Measurements from ENCODE around the gene ADAMTS12. TPM values are rescaled to one million over a fixed set of nuclear protein-coding genes. Genes with fewer than 3 reads are reported as not detected.
"Not testable (repeated sequence)": the region's sequence is repeated elsewhere in the genome, so short reads cannot be mapped to it uniquely, and the experiment has no call there.

The ADAMTS12 gene
- total RNA-seq (2014; rRNA removed; shearing (Covaris generic)): not detected in 2 replicates

GRCh38 chr5:33891788-33892619, at the start of gene ADAMTS12:
Gene ADAMTS12 (minus strand): TSS chr5:33891990. CDS start chr5:33891856, 134 bp downstream.
- no peak for DNase-seq (ENCODE audit: low spot score)

GRCh38 chr5:33941090-33941489, 49.3 kb upstream of the ADAMTS12 start:
- no peak for DNase-seq (ENCODE audit: low spot score)

GRCh38 chr5:33939556-33940262, 47.9 kb upstream of the ADAMTS12 start:
- no peak for DNase-seq (ENCODE audit: low spot score)

- no peak for DNase-seq (ENCODE audit: low spot score)
Measured at GRCh38 chr5:33938881-33939280, 47.1 kb upstream of the ADAMTS12 start.

GRCh38 chr5:33938507-33938796, 46.7 kb upstream of the ADAMTS12 start:
- no peak for DNase-seq (ENCODE audit: low spot score)

- DNase-seq (ENCODE audit: low spot score): no peak
Measured at GRCh38 chr5:33937707-33938506, 46.1 kb upstream of the ADAMTS12 start.

- DNase-seq (ENCODE audit: low spot score): no peak
Measured at GRCh38 chr5:33937017-33937706, 45.4 kb upstream of the ADAMTS12 start.

GRCh38 chr5:33936381-33937016, 44.7 kb upstream of the ADAMTS12 start, which contains the start of gene RXFP3:
Gene RXFP3 (plus strand): TSS chr5:33936386. CDS start chr5:33936741, 355 bp downstream.
- DNase-seq (ENCODE audit: low spot score): no peak

GRCh38 chr5:33936004-33936380, 44.2 kb upstream of the ADAMTS12 start:
- DNase-seq (ENCODE audit: low spot score): no peak

- no peak for DNase-seq (ENCODE audit: low spot score)
Measured at GRCh38 chr5:33934176-33934575, 42.4 kb upstream of the ADAMTS12 start.

GRCh38 chr5:33933723-33934169, 42.0 kb upstream of the ADAMTS12 start:
- no peak for DNase-seq (ENCODE audit: low spot score)

- DNase-seq (ENCODE audit: low spot score): no peak
Measured at GRCh38 chr5:33931136-33931535, 39.3 kb upstream of the ADAMTS12 start.

GRCh38 chr5:33929925-33930690, 38.3 kb upstream of the ADAMTS12 start:
- DNase-seq (ENCODE audit: low spot score): no peak

GRCh38 chr5:33928283-33928682, 36.5 kb upstream of the ADAMTS12 start:
- no peak for DNase-seq (ENCODE audit: low spot score)

- DNase-seq (ENCODE audit: low spot score): no peak
Measured at GRCh38 chr5:33927685-33928084, 35.9 kb upstream of the ADAMTS12 start.

GRCh38 chr5:33925278-33925677, 33.5 kb upstream of the ADAMTS12 start:
- DNase-seq (ENCODE audit: low spot score): no peak

GRCh38 chr5:33921002-33921401, 29.2 kb upstream of the ADAMTS12 start:
- peak; percentile 13 for DNase-seq (ENCODE audit: low spot score)

GRCh38 chr5:33914844-33915243, 23.1 kb upstream of the ADAMTS12 start:
- not testable (repeated sequence) for DNase-seq (ENCODE audit: low spot score)

- DNase-seq (ENCODE audit: low spot score): not testable (repeated sequence)
Measured at GRCh38 chr5:33906248-33906647, 14.5 kb upstream of the ADAMTS12 start.

- DNase-seq (ENCODE audit: low spot score): no peak
Measured at GRCh38 chr5:33905381-33905780, 13.6 kb upstream of the ADAMTS12 start.
